GM21737 (cell line): ENCODE results near the gene LCE6A.

ENCODE experiments used
- ATAC-seq: cut with Tn5 transposase; IDR thresholded peaks from one replicate; pipeline ENCODE4 v1.9.1; 2021; ENCODE audit warnings: mild to moderate bottlenecking, moderate library complexity; ENCODE audit not compliant: unreplicated experiment

Gene LCE6A

DNA sequence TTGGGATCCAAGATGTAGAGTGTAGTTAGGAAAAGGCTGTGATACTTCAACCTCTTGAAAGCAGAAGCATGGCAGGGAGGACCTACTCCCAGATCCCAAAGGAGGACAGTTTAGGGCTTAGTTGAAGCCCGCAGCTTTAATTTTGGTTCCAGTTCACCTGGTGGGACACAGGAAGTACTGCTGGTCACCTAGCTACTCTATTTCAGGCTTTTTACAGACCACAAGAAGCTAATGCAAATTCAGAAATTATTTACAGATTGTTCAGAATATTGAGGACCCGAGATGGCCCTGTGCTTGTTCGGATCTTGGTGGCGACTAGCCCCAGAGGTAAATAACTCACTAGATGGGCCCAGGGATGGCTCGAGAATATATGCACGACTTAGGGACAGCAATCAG is 29.1 kb downstream of the LCE6A start:
- ATAC-seq, result no peak

DNA sequence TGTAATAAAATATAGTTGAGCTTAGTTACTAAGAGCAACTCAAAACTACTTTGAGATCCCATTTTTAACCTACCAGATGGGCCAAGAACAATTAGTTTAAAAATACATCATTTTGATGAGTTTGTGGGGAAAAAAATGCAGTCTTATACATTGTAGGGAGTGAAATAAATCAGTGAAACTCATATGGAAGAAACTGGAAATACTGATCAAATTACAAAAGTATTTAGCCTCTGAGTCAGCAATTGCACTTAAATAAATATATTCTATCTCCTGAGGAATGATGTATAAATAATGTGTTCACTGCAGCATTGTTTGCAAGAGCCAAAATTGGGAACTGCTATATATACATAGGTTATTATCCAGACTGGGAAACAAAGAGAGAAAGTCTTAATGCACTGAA is 30.8 kb downstream of the LCE6A start:
- no peak for ATAC-seq

DNA sequence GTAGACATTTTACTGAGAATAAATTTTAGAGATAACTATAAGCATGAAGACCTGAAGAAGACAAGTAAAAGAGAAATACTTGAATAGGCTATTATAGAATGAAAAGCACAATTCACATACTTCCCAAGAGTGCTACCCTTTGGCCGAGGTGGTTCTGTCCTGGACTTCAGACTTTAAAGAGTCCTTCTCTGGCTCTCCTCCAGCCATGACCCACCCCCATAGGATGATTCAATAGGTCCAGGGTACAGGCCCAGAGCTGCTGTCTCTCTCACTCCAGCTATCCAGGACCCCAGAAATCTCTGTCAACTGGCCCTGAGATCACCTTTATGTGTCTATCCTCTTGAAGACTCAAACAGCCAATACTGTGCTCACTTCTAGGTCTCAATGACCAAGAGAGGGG is 34.2 kb downstream of the LCE6A start:
- ATAC-seq, result no peak

GRCh38 chr1:152878042-152878441 is 35.4 kb downstream of the LCE6A start, which contains the start of gene SMCP:
Gene SMCP, plus strand, starts transcription at chr1:152878322. Its CDS starts 6,101 bp downstream, at chr1:152884423.
- ATAC-seq, result no peak

GRCh38 chr1:152879559-152880198 is 37.0 kb downstream of the LCE6A start:
- no peak for ATAC-seq

DNA sequence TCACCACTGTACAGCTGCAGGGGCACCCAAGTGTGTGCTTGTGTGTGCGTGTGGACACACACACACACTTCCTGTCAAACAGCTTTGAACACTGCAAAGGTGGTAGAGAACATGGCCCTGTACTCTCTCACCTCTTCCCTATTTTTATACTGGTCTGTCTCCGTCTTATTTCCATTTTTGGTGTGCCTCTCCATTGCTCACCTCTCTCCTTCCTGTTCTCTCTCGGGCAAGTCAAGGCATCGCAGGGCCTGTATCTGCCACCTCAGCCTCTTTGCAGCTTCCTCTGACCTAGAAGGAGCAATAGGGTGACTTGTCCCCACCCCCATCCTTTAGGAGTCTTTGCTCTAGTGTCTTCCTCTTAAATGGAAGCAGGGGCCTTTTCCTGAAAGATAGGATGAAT is 37.7 kb downstream of the LCE6A start:
- ATAC-seq, result no peak

DNA sequence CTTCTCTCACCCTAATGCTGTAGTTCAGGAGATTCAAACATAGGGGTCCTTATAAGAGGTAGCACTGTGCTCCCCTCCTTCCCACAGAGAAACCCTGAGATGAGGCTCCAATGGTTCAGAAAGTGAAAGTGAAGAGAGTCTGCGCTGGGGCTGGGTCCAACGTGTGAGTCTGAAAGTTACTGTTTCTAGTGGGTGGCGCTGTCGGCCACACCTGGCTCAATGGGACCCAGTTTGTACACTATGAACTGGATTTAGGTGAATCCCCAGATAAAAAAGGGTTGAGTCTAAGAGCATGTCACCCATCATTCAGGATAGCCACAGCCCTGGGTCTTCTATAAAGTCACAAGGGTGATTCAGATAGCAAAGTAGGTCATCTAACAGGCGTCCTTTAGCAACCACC is 38.3 kb downstream of the LCE6A start:
- ATAC-seq, result no peak

DNA sequence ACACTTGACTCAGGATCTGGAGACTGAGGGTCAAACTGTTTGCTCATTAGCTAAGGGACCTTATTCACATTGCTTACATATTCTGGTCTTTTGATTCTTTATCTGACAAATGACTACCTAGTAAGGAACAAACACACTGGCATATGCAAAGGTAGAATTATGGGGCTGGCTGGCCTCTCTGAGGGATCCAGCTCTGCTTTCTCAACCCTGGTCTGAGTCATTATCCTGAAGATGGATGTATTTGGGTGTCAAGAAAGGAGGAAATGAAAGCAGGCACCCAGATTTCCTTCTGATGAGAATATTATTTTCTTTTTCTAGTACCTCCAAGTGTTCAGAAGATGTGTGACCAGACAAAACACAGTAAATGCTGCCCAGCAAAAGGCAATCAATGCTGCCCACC is 41.4 kb downstream of the LCE6A start:
- ATAC-seq, result no peak

GRCh38 chr1:152884506-152884905 is 41.9 kb downstream of the LCE6A start:
- ATAC-seq, result no peak

DNA sequence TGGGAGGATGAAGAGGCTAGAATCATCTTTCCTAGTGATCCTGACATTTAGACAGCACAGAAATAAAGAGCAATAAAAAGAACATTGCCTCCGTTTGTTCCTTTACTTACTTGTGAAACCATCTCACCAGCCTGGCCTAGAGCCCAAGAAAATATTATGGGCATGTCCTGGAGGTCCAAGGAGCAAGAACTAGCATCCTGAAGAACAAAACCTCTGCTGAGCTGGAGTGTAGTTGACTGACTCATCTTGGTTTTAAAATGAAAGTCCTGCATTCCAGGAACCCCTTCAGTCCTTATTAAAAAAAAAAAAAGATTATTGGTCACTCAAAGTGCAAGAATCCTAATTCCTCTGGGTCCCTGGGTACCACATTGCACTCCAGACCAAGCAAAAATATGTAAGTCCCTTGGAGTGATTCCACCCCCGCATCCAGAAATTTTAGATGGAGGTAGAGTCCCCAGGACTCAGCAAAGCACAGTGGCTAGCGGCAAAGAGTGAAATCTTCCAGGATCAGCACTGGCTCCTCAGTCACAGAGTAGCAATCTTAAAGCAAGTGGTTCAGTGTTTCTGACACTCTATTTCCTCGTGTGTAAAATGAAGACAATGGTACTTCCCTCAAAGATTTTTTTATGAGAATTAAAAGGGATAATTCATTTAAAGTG is 42.4 kb downstream of the LCE6A start:
- ATAC-seq, result no peak

DNA sequence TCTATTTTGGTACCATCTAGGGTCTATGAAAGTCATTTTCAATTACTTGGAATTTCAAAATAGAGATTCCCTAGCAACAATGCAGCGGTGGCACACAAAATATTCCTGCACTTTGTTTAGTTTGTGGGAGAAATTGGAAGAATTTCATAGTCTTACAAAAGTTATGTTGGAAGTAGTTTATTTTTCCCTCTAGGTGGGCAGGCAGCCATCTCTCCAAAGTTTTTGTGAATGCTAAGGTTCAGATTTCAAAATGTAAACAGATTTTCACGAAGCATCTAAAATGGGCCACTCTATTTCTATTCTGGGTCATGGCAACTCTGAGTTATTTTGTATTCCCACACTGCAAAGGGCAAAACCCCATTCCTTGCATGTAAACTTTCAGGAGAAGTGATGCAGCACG is 43.4 kb downstream of the LCE6A start:
- no peak for ATAC-seq

DNA sequence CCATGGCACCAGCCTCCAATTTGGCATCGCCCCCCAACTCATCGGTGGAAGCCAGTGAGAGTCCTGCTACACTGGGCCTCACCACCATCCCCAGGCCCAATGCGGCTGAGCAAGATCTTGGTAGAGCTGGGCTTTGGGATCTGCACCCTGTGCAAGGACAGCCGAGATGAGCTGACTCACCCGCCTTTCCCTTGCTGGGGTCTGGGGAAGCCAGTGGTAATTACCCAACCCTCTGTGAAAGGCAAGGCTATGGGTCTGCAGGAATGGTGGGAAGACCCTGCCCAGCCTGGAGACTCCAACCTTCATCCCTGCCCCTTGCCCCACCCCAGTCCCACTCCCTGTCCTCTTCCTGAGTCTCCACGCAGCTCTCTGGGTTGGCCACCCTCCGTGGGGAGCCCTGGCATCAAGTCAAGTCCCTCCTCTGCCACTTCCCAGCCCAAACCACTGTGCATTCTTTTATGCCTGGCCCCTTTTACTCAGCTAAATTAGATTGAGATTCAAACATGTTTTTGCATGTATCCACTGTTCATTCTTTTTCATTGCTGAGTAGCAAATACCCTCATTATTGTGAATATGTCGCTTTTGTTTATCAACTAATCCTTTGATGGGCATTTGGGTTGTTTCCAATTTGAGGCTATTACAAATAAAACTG is 44.2 kb downstream of the LCE6A start:
- ATAC-seq, result no peak

DNA sequence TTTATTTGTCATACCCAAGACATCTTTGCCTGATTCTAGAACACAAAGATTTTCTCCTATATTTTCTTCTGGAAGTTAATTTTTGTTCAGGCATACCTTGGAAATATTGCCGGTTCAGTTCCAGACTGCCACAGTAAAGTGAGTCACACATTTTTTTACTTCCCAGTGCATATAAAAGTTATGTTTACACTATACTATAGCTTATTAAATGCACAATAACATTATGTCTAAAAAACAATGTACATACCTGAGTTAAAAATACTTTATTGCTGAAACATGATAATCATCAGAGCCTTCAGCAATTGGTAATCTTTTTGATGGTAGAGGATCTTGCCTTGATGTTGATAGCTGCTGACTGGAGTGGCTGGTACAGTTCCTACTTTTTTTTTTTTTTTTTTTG is 45.5 kb downstream of the LCE6A start:
- ATAC-seq, result no peak
